Lower leg skin (tissue), 4 donors: ENCODE results near the gene HDAC9. TPM values are rescaled to one million over a fixed set of nuclear protein-coding genes. Genes with fewer than 3 reads are reported as not detected.

ENCODE experiments used
- DNase-seq, 2 donors: peaks; one replicate each; pipeline ENCODE4 v3.0.0-alpha.2; 2019; ENCODE audit warnings: low spot score in 2 of 2
- H3K4me3 ChIP-seq: fragments of 200-600 bp; sonication (generic); 2 replicates; pipeline ENCODE4 v1.5.1; 2017; ENCODE audit warnings: mild to moderate bottlenecking, low read depth; ENCODE audit not compliant: poor library complexity, severe bottlenecking
- POLR2A ChIP-seq, 2 donors: fragments of 450-650 bp; IDR thresholded peaks; one replicate each; pipeline ENCODE4 v1.6.1; 2016 to 2017; ENCODE audit warnings: antibody characterized with exemption in 2 of 2, mild to moderate bottlenecking in 1 of 2, moderate library complexity in 1 of 2
- WGBS, 2 donors: methylation state at CpG; one replicate each; pipeline ENCODE4 v1.1.5; 2018; 5-methylcytosine and 5-hydroxymethylcytosine counted together
- intact Hi-C: fragments of 100-400 bp; cut with DNase I; formaldehyde crosslinking; loops from one replicate; pipeline ENCODE4 v1.15.0; 2023; ENCODE audit warnings: low total_unique reads
- total RNA-seq, 4 donors: library from RNA; depleted of rRNA; stranded (reverse); fragments of >200 nt; gene quantifications; one replicate each; pipeline ENCODE4 v1.1.0, GENCODE V29; 2016
- TF ChIP-seq, protein P1 (sequence below), 3 donors: fragments of 450-650 bp; IDR thresholded peaks; one replicate each; pipeline ENCODE4 v1.5.1; 2016; ENCODE audit warnings: antibody characterized with exemption in 3 of 3, mild to moderate bottlenecking in 3 of 3, moderate library complexity in 2 of 3

The HDAC9 gene
- 1 to 10 TPM; 3.1 to 5.5 (median 4.7) TPM for total RNA-seq

DNA sequence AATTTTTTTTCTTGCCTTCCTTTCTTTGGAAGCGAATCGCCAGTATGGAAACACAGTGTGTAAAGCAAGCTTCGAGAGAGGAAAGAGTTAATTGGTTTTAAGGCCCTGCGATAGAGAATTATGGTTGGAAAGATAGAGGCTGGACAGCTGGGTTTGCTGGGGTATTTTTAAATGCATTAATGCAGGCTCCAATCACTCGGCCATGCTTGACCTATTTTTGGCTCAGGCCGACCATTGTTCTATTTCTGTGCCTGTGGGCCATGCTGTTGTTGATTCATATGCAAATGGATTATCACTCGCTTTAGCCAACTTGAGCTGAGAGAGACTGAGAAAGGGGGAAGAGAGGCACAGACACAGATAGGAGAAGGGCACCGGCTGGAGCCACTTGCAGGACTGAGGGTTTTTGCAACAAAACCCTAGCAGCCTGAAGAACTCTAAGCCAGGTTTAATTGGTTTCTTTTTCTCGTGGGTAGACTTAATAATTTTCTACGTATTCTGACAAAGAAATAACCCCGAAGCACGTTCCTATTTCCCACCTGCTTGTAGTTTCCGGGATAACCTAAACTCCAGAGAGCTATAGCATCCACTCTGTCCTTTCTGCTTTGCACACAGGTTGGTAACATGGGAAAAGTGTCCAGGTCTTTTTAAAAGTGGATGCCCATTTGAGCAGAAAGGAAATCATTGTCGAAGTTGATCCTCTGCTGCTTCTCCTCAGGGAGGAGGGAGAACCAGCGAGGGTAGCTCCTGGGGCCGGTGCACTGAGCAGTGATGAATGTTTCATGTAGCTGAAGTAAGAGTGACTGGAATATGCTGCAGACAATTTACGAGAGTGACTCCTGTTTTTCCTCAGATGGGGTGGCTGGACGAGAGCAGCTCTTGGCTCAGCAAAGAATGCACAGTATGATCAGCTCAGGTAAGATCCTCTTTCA is at the start of gene HDAC9:
HDAC9 (plus strand) TSS at position 338 of the 929 bp plus-strand sequence; CDS start at position 892, 554 bp downstream.
- TF ChIP-seq, protein P1, sequence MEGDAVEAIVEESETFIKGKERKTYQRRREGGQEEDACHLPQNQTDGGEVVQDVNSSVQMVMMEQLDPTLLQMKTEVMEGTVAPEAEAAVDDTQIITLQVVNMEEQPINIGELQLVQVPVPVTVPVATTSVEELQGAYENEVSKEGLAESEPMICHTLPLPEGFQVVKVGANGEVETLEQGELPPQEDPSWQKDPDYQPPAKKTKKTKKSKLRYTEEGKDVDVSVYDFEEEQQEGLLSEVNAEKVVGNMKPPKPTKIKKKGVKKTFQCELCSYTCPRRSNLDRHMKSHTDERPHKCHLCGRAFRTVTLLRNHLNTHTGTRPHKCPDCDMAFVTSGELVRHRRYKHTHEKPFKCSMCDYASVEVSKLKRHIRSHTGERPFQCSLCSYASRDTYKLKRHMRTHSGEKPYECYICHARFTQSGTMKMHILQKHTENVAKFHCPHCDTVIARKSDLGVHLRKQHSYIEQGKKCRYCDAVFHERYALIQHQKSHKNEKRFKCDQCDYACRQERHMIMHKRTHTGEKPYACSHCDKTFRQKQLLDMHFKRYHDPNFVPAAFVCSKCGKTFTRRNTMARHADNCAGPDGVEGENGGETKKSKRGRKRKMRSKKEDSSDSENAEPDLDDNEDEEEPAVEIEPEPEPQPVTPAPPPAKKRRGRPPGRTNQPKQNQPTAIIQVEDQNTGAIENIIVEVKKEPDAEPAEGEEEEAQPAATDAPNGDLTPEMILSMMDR (IDR thresholded peaks at IDR 0.05), result no peak
- no peak for TF ChIP-seq POLR2A (IDR thresholded peaks at IDR 0.05)
- DNase-seq, result no peak
- intact Hi-C loops, result no loop called here
- WGBS, 2 donors, result 14 to 17% methylated on average over 18 of the region's 18 CpGs
- no peak within 1 kb of the TSS for H3K4me3 ChIP-seq

DNA sequence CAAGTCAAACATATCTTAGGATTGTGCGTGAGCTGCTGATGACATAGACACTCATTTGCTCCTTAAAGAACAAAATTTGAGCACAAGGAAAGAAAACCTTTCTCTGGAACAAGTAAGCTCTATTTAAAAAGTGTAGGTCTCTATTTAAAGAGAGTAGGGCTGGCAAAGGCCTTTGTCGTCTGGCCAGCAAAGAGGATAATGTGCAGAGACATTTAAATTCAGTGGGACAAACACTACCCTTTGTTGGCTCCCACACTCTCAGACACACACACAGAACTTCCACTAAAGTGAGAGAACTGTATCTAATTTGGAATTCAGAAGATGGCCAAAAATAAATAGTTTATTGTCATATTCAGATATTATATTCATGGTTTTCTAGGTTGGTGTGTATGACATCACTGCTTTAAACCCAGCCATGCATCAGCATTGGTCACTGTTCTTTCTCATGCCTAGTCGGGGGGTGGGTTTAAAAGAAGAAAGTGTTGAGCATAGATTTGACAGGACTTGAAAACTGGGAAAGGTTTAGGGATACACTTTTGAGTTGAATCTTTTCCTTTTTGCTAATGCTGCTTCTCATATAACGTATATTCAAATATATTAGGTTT is 49.5 kb upstream of the HDAC9 start:
- 77 to 82% methylated on average over 4 of the region's 4 CpGs for WGBS, 2 donors
- TF ChIP-seq, protein P1 (IDR thresholded peaks at IDR 0.05), result no peak
- TF ChIP-seq POLR2A (IDR thresholded peaks at IDR 0.05), result no peak
- intact Hi-C loops, result no loop called here
- no peak overlapping the region for H3K4me3 ChIP-seq
- no peak for DNase-seq

DNA sequence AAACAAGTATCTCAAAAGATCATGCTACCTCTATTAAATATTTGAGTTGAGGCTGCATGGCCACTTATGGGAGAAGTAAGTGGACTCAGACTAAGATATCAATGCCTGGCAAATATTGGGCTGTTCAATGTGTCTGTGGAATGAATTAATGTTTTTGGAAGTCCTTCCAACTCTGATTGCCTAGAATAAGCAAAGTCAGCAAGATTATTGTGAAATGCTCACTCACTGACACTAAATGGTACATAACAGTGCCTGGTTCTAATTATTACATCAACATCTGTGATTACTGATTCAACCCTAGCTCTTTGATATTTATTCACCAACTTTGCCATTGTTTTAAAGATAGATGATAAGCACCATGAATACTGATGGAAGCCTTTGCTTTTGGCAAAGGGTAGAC is 45.5 kb upstream of the HDAC9 start:
- DNase-seq, result no peak
- no peak overlapping the region for H3K4me3 ChIP-seq
- intact Hi-C loops, result no loop called here
- TF ChIP-seq, protein P1 (IDR thresholded peaks at IDR 0.05), result no peak

DNA sequence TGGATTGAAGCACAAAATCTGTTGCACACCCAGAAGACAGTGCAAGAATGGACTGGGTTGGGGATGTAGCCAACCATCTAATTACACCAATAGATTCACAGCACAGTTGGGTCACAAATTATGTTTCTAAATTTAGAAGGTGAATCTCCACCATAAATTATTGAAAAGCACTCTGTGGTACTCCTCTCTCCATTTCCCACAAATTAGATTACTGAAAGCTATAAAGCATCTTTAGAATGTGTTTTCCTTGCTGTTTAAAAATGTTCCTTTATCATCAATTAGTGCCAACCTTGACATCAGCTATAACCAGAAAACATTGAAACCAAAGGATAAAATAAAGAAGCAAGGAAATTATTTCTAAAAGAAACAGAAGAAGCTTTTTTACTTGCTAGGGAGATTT is 39.9 kb upstream of the HDAC9 start:
- no peak for DNase-seq
- TF ChIP-seq, protein P1 (IDR thresholded peaks at IDR 0.05), result no peak
- no peak for TF ChIP-seq POLR2A (IDR thresholded peaks at IDR 0.05)
- intact Hi-C loops, result no loop called here
- no peak overlapping the region for H3K4me3 ChIP-seq

DNA sequence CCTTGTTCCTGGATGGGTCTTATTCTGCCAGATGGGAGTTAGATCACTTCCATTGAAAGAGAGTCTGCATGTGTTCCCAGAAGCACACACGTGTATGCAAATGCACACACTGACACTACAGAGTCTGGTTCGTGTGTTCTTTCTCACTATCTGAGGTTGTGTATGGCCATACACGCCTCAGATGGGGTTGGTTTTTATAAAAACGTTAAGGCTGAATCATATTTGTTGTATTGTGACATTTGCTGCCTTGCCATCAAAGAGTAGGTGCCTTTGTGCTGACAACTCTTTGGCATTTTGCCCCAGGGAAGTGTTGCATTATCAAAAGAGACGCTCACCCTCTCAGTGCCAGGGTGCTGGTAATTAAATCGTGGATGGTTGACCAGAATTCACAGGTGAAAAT is 37.7 kb upstream of the HDAC9 start:
- no peak for TF ChIP-seq POLR2A (IDR thresholded peaks at IDR 0.05)
- TF ChIP-seq, protein P1 (IDR thresholded peaks at IDR 0.05), result no peak

More for the DNA sequence above, 37.7 kb upstream of the HDAC9 start:
- intact Hi-C loops, result no loop called here
- no peak overlapping the region for H3K4me3 ChIP-seq
- DNase-seq, result no peak
- 43 to 56% methylated on average over 6 of the region's 6 CpGs for WGBS, 2 donors
